Ishikawa (cell line): ENCODE measurements around the gene SLC39A13.

Experiments
- CEBPB ChIP-seq: IDR thresholded peaks from 2 replicates; pipeline ENCODE4 v1.6.1; 2012
- EGR1 ChIP-seq: IDR thresholded peaks from 2 replicates; pipeline ENCODE4 v1.6.1; 2012
- EP300 ChIP-seq: IDR thresholded peaks from 2 replicates; pipeline ENCODE4 v1.6.1; 2012; ENCODE audit warnings: borderline replicate concordance
- RAD21 ChIP-seq: IDR thresholded peaks from 2 replicates; pipeline ENCODE4 v1.6.1; 2012; ENCODE audit warnings: low read depth
- TAF1 ChIP-seq: IDR thresholded peaks from 2 replicates; pipeline ENCODE4 v1.6.1; 2012; ENCODE audit warnings: low read depth, mild to moderate bottlenecking
- YY1 ChIP-seq: IDR thresholded peaks from 2 replicates; pipeline ENCODE4 v1.6.1; 2012; ENCODE audit warnings: low read depth
- TF ChIP-seq, protein P1 (sequence below): IDR thresholded peaks from 2 replicates; pipeline ENCODE4 v1.6.1; 2012

- TF ChIP-seq YY1 (no peak), EP300 (no peak), TAF1 (no peak), CEBPB (no peak), RAD21 (no peak), EGR1 (no peak)
- TF ChIP-seq, protein P1, sequence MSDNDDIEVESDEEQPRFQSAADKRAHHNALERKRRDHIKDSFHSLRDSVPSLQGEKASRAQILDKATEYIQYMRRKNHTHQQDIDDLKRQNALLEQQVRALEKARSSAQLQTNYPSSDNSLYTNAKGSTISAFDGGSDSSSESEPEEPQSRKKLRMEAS: no peak
These were observed 34.1 kb downstream of the SLC39A13 start for GRCh38 chr11:47442514-47442913.
